Daoy (cell line): ENCODE measurements around the gene RPLP2. TPM values are rescaled to one million over a fixed set of nuclear protein-coding genes. Genes with fewer than 3 reads are reported as not detected.

ENCODE experiments used
- DNase-seq: peaks from one replicate; pipeline ENCODE4 v3.0.0-alpha.2; 2015; ENCODE audit warnings: low read depth
- total RNA-seq: library from RNA; depleted of rRNA; stranded (reverse); fragments of >200 nt; shearing (Covaris generic); gene quantifications from 2 replicates; pipeline ENCODE4 v1.2.3, GENCODE V29; 2014

The RPLP2 gene
- total RNA-seq, 1 experiment from 2014 or later = 693 TPM

GRCh38 chr11:803770-804598, 5.8 kb upstream of the RPLP2 start:
- no peak for DNase-seq

- no peak for DNase-seq
Measured at GRCh38 chr11:804599-804964, 5.2 kb upstream of the RPLP2 start.

- peak; percentile 30 for DNase-seq
Measured at GRCh38 chr11:808427-809286, 1.1 kb upstream of the RPLP2 start.

GRCh38 chr11:810040-810567, 337 bp downstream of the RPLP2 start:
- DNase-seq = no peak

- no peak for DNase-seq
Measured at GRCh38 chr11:811446-812245, 1.9 kb downstream of the RPLP2 start.

- no peak for DNase-seq
Measured at GRCh38 chr11:812390-812789, 2.6 kb downstream of the RPLP2 start.

- no peak for DNase-seq
Measured at GRCh38 chr11:813072-813455, 3.3 kb downstream of the RPLP2 start.

- no peak for DNase-seq
Measured at GRCh38 chr11:813456-814096, 3.8 kb downstream of the RPLP2 start.

- no peak for DNase-seq
Measured at GRCh38 chr11:815675-816432, 6.1 kb downstream of the RPLP2 start.

GRCh38 chr11:816433-816779, 6.6 kb downstream of the RPLP2 start:
- DNase-seq = peak; percentile 35

GRCh38 chr11:818396-819128, 8.8 kb downstream of the RPLP2 start, which contains the start of gene PNPLA2:
Gene PNPLA2 (plus strand): TSS chr11:818914. CDS start chr11:819719, 805 bp downstream.
- DNase-seq = peak; percentile 55

- DNase-seq = peak; percentile 93
Measured at GRCh38 chr11:819129-819931, 9.6 kb downstream of the RPLP2 start.

GRCh38 chr11:819943-820649, 10.3 kb downstream of the RPLP2 start:
- DNase-seq = peak; percentile 83

GRCh38 chr11:820655-821511, 11.1 kb downstream of the RPLP2 start:
- peak; percentile 65 for DNase-seq

- DNase-seq = no peak
Measured at GRCh38 chr11:821512-822371, 12.0 kb downstream of the RPLP2 start.
